NCI-H82 (cell line): Measurements from ENCODE around the gene BTG3.

ENCODE experiments used
- DNase-seq: peaks from one replicate; lab custom pipeline; 2025; lab: John Stamatoyannopoulos, UW

BTG3 gene

DNA sequence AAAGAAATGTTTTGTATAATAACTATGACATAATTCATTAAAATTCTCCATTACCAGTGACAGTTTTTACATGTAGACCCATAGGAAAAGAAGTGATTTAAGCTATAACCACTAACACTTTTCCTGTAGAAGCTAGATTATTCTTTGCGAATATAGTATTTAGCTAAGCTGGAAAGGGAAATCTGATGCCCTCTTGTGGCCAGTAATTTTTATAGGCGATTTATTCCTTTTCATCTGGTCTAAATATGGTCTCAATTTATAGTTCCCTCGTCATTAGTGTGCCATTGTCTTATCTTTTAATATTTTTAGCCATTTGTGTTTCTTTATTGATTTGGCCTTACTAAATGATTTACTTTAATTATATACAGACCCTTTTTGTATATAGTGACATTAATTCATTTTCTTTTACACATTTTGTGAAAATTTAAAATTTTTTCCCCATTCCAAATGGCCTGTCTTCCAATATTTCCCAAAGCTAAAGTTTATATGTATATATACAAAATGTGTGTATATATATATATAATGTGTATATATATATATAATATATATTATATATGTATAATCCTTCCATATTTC, 26.7 kb downstream of the BTG3 start:
- DNase-seq, result peak; percentile 69

DNA sequence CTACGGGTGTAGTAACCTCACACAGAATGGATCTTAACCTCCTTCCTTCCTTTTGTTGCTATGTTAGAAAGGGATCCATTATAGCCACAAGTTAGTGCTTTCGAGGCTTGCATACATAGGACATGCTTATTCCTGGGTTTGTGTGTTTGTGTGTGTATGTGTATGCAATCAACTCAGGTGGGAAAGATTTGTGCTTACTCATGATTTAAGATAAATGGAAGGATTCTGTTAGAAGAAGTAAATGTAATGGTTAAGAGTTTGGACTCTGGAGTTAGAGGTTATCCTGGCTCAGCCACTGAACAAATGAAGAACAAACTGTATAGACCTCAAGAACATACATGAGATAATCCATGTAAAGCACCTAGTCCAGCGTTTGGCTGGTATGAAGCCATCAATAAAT, 28.8 kb downstream of the BTG3 start:
- DNase-seq, result no peak

DNA sequence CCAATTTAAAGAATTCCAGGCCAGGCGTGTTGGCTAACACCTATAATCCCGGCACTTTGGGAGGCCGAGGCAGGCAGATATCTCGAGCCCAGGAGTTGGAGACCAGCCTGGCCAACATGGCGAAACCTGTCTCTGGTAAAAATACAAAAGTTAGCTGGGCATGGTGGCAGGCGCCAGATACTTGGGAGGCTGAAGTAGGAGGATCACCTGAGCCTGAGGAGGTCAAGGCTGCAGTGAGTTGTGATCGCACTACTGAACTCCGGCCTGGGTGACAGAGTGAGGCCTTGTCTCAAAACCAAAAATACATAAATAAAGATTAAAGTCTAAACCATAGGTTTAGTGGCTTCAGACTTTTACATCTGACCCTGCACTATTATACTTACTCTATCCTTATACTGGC, 32.4 kb downstream of the BTG3 start:
- DNase-seq, result no peak

DNA sequence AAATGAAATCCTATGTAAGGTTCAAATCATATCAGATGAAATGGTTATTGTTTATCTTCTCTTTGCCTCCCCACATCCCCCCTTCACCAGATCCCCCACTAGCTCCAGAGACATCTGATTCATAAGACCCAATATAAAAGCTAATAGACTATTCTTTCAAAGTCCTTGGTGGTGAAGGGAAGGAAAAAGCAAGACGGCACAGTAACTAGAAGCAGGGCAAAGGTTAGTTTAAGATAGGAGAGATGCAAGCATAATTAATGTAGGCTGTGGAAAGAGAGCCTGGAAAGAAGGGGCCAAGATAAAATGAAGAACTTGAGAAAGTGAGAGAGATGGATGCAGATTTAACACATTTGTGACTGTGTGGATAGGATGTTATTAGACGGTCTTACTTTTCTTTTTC, 33.8 kb downstream of the BTG3 start:
- DNase-seq, result no peak

DNA sequence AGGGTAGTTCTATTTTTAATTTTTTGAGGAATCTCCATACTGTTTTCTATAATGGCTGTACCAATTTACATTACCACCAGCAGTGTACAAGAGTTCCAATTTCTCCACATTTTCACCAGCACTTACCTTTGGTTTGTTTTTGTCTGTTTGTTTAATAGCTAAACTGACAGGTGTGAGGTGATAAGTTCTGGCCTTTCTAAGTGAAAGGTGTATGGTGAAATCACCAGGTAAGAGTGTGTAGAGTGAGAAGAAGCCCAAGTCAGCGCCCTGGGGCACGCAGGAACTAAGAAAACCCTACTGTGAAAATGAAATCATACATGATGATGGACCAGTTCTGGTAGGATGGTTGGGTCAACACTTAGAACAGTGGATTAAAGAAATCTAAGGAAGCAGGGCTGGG, 34.5 kb downstream of the BTG3 start:
- DNase-seq, result no peak

DNA sequence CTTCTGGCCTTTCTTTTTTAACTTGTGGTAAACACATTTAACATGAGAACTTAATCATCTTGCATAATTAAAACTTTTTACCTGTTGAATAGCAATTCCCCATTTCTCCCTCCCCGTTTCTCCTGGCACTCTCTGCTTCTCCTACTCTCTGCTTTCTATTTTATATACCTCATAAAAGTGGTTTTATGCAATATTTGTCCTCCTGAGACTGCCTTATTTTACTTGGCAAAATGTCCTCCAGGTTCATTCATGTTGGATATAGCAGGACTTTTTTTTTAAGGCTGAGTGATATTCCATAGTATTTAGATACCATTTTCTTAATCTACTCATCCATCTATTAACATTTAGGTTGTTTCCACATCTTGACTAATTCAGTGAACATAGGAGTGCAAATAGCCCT, 35.0 kb downstream of the BTG3 start:
- no peak for DNase-seq

DNA sequence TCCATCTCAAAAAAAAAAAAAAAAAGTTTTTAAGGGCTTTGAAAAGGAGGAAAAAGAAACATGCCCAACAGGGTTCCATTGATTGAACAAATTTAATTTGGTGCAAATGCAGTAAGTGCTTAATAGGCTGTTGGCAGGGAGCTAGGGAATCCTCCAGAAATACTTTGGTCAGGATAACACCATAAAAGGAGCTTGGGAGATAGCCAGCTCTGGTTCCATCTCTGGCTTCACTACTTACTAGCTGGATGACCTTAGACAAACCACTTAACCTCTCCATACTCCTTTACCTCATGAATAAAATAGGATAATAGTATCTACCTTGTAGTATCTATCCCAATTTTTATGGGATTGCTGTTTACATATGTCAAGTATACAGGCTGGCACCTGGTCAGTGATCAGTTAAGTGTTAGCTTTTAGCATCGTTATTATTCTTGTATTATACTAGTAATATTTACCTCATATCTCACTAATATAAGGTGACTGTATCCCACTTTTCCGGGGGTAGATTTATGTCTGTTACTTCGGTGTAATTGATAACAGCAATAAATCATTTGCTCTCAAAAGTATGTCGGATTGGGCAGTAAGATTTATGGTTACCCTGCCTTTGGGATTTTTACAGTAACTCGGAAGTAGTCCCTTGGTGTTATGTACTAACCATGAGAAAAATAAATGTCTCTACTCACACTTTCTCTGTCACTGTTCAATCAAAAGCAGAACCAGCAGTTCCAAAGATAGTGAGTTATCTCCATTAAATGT, 36.4 kb downstream of the BTG3 start:
- no peak for DNase-seq

DNA sequence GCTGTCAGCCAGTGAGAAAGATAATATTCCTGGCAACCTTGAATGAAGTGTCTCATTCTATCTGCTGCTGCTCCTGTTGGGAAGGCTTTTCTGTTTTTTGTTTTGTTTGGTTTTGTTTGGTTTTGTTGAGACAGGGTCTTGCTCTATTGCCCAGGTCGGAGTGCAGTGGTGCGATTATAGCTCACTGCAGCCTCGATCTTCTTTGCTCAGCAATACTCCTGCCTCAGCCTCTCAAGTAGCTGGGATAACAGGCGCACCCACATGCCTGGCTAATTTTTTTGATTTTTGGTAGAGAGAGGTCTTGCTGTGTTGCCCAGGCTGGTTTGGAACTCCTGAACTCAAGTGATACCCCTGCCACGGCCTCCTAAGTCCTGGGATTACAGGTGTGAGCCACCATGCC, 37.6 kb downstream of the BTG3 start:
- no peak for DNase-seq

DNA sequence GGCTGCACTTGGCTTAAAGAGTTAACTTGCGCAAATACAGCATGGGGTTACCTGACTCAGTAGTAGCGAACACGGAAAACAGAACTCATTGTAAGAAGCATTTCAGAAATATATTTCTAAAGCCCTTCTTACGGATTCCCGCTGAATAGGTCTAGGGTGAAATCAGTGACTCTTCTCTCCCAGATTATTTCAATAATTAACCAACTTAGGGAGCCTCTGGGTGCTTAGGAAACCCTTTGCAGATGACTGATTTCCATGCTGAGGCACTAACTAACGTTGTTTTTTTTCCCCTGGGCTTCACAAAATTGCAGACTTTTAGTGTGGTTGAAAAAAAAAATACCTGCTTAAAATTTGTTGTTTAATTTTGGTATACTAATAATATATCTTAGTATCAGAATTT, 40.3 kb downstream of the BTG3 start:
- no peak for DNase-seq

DNA sequence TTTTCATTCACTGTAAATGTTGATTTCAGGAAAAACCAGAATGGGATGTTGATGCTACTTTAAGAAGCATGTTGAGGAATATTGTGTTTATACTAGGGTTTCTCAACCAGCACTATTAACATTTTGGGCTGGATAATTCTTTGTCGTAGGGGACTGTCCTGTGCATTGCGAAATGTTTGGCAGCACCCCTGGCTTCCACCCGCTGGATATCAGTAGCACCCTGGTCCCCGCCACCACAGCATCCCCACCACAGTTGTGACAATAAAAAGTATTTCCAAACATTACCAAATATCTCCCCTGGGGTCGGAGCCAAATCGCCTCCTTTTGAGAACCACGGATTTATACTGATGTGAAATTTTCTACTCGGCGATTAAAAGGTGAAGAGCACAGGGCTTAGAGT, 41.9 kb downstream of the BTG3 start:
- no peak for DNase-seq

DNA sequence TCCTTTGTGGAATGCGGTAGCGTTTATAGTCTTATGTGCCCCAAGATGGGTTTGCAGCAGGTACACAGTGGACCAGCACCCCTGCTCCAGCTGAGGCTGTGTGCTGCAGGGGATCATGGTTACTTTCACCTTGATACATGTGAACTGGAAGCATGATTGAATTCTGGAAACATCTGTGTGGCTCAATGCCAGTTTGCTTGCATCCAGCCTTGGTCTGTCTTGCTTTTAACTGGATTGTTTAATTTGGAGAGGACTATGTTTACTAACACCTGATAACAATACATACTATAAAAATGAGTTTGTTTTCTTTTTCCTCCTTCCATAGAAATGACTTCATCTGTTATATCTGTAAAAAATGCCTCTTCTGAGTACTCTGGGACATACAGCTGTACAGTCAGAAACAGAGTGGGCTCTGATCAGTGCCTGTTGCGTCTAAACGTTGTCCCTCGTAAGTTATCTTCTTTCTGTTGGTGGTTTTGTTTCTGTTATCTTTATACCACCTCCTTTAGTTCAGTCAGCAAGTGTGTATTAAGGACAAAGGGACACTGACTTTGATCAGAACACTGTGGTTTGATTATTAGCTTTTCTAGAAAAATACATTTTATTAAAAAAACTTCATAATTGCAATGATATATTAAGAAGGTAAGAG, 52.2 kb downstream of the BTG3 start:
- no peak for DNase-seq

DNA sequence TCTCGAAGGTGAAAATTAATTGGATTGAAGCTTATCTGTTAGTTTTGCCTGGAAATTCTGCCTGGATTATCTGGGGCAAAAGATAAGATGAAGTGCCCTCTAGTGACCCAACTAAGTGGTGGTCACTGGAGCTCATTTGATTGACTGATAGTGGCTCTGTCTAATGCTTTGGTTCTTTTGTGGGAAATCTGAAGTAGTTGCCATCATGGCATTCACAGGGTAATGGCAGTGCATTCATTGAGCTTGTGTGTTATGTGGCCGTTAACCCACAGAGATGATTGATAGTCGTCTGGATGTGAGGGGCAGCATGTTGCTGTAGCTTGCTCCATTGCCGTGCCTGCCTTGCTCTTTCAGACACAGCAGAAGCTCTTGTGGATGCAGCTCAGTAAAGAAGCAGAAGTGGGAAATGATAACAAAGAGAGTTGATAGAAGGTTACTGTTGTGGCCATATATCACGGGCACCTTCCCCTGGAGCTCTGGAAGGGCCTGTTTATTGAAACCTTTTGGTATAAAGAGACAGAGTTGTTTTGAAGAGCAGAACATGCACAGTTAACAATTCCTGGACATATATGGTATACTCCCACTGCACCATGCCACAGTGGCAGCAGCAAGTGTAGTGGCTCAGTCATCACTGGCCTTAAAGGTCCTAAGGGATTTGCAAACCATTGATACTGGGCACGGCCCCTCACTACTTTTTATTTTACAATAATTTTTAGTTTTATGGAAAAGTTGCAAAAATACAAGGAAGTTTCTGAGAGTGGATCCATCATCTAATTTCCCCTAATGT, 57.8 kb downstream of the BTG3 start:
- DNase-seq, result peak; percentile 64

DNA sequence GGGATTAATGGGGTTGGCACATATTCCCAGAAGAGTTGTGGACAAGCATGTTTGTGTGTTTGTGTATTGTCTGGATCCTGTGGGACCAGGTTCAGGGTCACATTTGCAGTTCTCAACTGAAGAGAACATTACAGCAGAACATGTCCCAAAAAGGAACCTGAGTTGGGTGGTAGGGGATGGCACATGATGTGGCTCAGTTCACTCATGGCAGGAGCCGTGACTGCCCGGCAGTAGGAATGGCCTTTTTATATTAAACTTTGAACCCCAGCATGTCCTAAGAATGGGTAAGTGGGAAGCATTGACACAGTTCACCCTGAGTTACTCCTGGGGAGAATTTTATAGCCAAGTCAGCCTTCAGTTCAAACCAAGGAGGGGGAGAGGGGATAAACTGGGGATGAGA, 58.6 kb downstream of the BTG3 start:
- DNase-seq, result no peak

DNA sequence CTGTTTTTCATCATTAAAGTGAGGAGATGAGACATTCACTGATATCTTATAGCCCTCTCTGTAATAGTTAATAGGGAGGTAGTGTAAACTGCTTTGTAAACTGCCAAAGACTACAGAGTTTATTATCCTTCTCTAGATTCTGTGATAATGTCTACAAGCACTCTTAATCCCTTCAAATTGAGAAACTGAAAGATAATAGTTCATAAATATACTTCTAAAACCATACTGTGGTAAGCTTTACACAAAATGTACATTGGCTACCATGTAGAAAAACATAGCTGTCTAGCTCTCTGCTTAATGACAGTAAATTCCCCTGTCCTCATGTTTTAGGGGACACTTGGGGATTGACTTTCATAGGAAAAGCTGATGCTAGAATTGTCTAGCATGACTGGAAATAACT, 60.3 kb downstream of the BTG3 start:
- no peak for DNase-seq

DNA sequence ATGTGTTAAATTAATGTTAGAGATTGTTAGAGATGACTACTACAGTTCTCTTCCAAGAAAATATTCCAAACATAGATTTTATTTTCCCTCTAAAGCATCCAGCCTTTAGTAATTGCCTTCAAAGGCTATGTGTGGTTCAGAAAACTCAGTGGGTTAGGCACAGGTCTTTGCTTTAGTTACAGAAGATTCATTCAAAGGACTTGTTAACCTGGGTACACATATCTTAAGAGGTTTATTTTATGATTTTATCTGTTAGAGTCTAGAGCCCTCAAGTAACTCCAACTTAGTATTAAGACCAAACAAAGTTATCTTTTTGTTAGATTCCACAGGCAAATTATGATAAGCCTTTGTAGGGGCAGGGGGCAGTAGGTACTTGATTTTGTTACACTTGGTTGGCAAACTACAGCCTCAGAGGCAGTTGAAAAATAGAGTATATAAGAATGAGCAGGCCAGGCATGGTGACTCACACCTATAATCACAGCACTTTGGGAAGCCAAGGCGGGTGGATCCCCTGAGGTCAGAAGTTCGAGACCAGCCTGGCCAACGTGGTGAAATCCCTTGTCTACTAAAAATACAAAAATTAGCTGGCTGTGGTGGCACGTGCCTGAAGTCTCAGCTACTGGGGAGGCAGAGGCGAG, 61.9 kb downstream of the BTG3 start:
- DNase-seq, result no peak

DNA sequence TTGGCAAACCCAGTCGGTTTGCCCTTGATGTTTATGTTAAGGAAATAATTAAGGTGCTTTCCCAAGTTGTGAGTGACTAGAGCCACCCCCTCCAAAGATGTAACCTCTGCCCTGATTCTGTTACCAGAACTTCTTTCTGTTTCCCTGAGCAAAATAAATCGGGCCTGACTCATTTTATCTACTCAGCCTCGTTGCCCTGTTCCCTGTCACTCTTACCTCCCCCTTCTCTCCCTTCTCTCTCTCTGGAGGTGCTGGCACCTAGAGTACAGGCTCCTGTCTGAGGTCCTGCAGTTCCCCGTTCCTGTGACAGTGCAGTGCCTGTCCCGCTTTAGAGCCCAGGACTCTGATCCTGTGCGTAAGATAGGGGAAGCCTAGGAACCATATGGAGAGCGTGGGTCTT, 64.4 kb downstream of the BTG3 start:
- no peak for DNase-seq

DNA sequence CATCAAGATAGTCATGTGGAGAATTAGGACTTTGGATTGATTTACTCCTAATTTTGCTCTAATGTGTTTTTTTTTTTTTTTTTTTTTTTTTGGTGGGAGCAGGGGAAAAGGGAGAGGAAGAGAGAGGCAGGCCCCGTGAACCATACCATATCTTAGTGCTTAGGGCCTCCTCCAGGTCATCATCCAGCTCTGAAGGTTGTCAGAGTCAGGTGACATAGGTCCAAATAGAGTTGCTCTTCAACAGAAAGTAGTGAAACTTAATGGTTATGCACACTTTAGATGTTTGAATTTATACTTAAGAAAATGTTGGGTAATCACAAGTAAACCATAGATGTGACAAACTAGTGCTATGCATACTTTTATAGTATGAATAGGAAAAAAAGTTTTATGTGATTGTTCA, 67.7 kb downstream of the BTG3 start:
- DNase-seq, result no peak
